Measurements from ENCODE around the gene NBEA.
A peak's percentile ranks its signal among the peaks of the same experiment; 100 is the strongest.

Gene NBEA

GRCh38 chr13:35720290-35720689 is 778.2 kb downstream of the NBEA start:
- no peak for DNase-seq

- DNase-seq: peak; percentile 58
These were observed 778.9 kb downstream of the NBEA start for GRCh38 chr13:35720690-35721554.
